Activated T-helper 17 cell treated with anti-CD3 and anti-CD28 coated beads, Interleukin-2, amount 50 U/mL, for 72 hours (primary cell): Measurements from ENCODE around the gene NSG1. TPM values are rescaled to one million over a fixed set of nuclear protein-coding genes. Genes with fewer than 3 reads are reported as not detected.
A peak's percentile ranks its signal among the peaks of the same experiment; 100 is the strongest.
"Not testable (repeated sequence)": the region's sequence is repeated elsewhere in the genome, so short reads cannot be mapped to it uniquely, and the experiment has no call there.

Experiments used
- ATAC-seq: fragments of 150-1000 bp; cut with Tn5 transposase; replicated peaks from 2 replicates; pipeline ENCODE4 v1.10.0; 2021; ENCODE audit warnings: mild to moderate bottlenecking, moderate library complexity
- H3K27ac Mint-ChIP-seq: one replicate; pipeline ENCODE4 v1.8.0; 2022; ENCODE audit warnings: mixed read lengths
- H3K27me3 Mint-ChIP-seq: one replicate; pipeline ENCODE4 v1.8.0; 2022; ENCODE audit warnings: mixed read lengths
- H3K36me3 Mint-ChIP-seq: one replicate; pipeline ENCODE4 v1.8.0; 2022; ENCODE audit warnings: low read depth, mild to moderate bottlenecking, mixed read lengths
- H3K4me1 Mint-ChIP-seq: one replicate; pipeline ENCODE4 v1.8.0; 2022; ENCODE audit warnings: mixed read lengths
- H3K4me3 Mint-ChIP-seq: one replicate; pipeline ENCODE4 v1.8.0; 2022; ENCODE audit warnings: mild to moderate bottlenecking, mixed read lengths
- H3K9me3 Mint-ChIP-seq: one replicate; pipeline ENCODE4 v1.8.0; 2022; ENCODE audit warnings: mixed read lengths
- total RNA-seq, 2 donors: library from RNA; stranded (reverse); gene quantifications; one replicate each; pipeline ENCODE4 v1.2.3, GENCODE V29; 2022

NSG1 gene
- total RNA-seq, 2 donors from 2014 or later = 7.0 to 12.8 TPM

DNA sequence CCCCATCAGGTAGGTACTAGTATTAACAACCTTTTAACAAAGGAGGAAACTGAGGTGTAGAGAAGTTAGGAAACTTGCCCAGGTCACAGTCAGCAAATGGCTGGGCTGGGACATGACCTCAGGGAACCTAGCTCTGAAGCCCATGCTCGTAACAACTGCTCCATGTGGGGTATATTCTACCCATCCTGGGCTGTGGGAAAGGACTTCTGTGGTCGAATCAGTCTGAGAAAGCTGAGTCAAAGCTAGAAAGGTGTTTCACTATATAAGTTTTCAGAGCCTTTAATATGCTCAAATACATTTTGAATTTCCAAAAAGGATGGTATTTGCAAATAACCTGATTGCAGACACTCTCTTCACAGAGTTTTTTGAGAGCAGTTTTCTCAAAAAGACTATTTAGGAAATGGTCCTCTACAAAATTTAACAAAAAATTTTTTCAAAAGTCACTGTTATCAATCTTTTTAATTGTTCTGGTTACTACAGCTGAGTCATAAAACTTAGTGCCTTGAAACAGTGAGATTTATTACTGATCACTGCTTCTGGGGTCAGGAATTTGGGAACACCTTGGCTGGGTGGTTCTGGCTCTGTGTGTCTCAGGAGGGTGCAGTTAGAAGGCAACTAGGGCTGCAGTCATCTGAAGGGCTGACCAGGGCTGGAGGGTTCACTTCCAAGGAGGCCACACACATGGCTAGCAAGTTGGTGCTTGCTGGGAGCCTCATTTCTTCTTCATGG lies 53.6 kb downstream of the NSG1 start:
- ATAC-seq = peak; percentile 43
- no peak overlapping the region for H3K4me3 Mint-ChIP-seq
- no peaks in the 10 kb centered on the region for H3K9me3 Mint-ChIP-seq
- H3K36me3 Mint-ChIP-seq = peaks cover 48% of the 10 kb centered on the region
- no peaks in the 10 kb centered on the region for H3K27me3 Mint-ChIP-seq
- peaks cover 22% of the 10 kb centered on the region for H3K4me1 Mint-ChIP-seq
- H3K27ac Mint-ChIP-seq = no peak overlapping the region

DNA sequence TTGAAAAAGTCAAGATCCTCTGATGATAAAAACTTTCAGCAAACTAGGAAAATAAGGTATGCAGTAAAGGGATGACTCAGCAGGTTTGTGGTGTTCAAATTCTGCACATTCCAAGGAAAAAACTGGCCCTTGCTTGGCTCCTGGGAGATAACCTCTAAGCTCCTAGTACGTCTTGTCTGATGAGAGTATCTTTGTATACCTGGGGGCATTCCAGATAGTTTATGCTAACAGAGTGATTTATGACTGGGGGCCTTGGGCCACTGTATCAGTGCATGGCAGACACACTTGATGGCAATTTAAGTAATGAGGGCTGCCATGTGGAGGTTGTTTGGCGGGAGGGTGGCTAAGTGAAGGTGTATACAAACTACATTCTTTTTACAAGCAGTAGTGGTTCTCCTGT lies 56.9 kb downstream of the NSG1 start:
- no peak overlapping the region for H3K4me3 Mint-ChIP-seq
- no peaks in the 10 kb centered on the region for H3K9me3 Mint-ChIP-seq
- H3K27me3 Mint-ChIP-seq = no peaks in the 10 kb centered on the region
- peaks cover 16% of the 10 kb centered on the region for H3K4me1 Mint-ChIP-seq
- H3K36me3 Mint-ChIP-seq = peaks cover 30% of the 10 kb centered on the region
- no peak for ATAC-seq
- no peak overlapping the region for H3K27ac Mint-ChIP-seq

DNA sequence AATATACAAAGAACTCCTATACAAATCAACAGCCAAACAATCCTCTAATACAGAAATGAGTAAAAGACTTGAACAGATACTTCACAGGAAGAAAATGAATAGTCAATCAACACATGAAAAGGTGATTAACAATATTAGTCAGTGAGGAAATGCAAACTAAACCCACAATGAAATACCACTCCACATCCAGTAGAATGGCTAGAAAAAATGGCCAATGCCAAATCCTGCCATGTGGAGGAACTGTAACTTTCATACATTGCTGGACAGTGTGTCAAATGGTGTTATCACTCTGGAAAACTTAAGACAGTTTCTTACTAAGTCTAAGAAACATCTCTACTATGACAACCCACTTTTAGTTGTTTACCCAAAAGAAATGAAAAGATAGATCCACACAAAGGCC lies 59.5 kb downstream of the NSG1 start:
- no peaks in the 10 kb centered on the region for H3K9me3 Mint-ChIP-seq
- H3K36me3 Mint-ChIP-seq = peaks cover 24% of the 10 kb centered on the region
- ATAC-seq = peak; percentile 93
- H3K4me1 Mint-ChIP-seq = peaks cover 4% of the 10 kb centered on the region
- H3K27me3 Mint-ChIP-seq = no peaks in the 10 kb centered on the region
- H3K27ac Mint-ChIP-seq = peak overlapping the region; percentile 59
- no peak overlapping the region for H3K4me3 Mint-ChIP-seq

DNA sequence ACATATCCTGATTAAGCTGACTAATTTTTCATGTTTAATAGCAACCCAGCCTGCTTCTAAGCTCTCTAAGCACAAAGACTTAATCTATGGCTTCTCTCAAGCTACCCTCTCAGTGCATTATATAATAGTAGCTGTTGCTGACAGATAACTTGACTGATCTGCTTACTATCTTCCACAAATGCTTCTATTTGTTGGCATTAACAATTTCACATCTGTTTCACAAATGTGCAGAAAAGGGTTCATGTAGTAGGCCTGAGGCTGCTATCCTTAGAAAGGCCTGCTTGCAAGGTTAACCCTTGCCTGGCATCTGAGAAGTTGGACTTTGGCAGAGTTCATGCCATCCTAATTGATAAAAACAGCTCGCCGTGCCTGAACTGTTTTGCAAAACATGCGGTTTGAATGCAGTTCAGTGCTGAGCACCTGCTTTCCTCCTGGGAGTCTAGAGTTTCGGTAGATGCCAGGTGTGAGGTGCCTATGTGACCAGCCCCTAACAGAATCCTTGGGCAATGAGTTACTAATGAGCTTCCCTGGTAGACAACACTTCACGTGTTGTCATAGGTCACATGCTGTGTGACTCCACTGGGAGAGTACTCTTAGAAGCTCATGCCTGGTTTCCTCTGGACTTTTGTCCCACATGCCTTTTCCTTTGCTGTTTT lies 68.4 kb downstream of the NSG1 start:
- H3K9me3 Mint-ChIP-seq = no peaks in the 10 kb centered on the region
- ATAC-seq = no peak
- no peak overlapping the region for H3K4me3 Mint-ChIP-seq
- H3K27ac Mint-ChIP-seq = no peak overlapping the region
- peaks cover 16% of the 10 kb centered on the region for H3K4me1 Mint-ChIP-seq
- no peaks in the 10 kb centered on the region for H3K27me3 Mint-ChIP-seq
- H3K36me3 Mint-ChIP-seq = peaks cover 72% of the 10 kb centered on the region

DNA sequence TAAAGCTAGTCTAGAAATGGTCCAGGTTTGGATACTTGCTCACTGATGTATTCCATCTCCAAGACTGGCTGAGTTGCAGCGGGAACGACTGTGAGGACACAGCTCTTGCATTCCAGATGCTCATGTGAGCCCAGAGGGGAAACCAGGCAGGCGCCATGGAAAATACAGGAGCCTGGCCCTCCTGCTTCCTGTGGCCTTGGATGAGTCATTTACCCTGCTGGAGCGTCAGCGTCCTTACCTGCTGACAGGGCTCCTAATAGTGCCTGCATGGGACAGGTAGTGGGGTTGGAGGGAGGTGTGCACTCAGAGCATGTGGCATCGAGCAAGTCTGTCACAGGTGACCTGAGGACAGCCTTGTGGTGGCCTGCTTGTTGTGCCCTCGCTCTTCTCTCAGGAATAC lies 69.4 kb downstream of the NSG1 start:
- H3K27me3 Mint-ChIP-seq = no peaks in the 10 kb centered on the region
- H3K27ac Mint-ChIP-seq = no peak overlapping the region
- no peak overlapping the region for H3K4me3 Mint-ChIP-seq
- peaks cover 21% of the 10 kb centered on the region for H3K4me1 Mint-ChIP-seq
- H3K9me3 Mint-ChIP-seq = no peaks in the 10 kb centered on the region
- ATAC-seq = no peak
- peaks cover 72% of the 10 kb centered on the region for H3K36me3 Mint-ChIP-seq

DNA sequence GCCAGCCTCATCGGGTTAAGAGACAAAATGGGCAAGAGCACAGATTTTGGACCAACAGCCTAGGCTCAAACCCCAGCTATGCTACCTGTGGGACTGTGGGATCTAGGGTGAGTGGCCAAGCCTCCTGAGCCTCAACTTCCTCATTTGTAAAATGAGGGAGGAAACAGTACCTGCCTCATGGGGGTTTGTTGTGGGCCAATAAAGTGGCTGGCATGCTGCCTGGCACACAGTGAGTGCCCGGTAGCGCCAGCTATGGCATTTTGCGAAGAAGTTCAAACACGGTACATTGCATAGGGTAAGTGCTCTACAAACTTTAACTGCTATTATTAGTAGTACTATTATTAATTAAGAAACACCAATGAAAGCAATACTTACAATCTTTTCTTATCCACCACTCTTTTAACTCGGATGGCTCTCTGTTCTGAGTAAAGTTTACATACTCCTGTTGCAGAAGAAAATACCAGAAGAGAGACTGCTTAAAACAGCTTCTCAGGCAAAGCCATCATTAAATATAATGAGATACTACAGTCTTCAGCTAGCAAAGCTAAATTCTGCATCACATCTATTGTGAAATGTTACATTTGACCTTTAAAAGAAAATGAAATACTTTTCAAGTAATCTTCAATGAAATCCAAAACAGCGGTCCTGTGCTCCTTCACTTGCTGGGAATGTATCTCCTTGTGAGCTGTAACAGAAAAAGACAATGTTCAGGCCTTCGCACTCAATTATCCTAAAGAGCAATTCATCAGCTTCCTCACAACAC lies 70.1 kb downstream of the NSG1 start:
- Mint-ChIP-seq H3K36me3 (peaks cover 66% of the 10 kb centered on the region), H3K4me1 (peaks cover 28% of the 10 kb centered on the region), H3K27me3 (no peaks in the 10 kb centered on the region), H3K9me3 (no peaks in the 10 kb centered on the region), H3K4me3 (no peak overlapping the region), H3K27ac (no peak overlapping the region)
- ATAC-seq = no peak

DNA sequence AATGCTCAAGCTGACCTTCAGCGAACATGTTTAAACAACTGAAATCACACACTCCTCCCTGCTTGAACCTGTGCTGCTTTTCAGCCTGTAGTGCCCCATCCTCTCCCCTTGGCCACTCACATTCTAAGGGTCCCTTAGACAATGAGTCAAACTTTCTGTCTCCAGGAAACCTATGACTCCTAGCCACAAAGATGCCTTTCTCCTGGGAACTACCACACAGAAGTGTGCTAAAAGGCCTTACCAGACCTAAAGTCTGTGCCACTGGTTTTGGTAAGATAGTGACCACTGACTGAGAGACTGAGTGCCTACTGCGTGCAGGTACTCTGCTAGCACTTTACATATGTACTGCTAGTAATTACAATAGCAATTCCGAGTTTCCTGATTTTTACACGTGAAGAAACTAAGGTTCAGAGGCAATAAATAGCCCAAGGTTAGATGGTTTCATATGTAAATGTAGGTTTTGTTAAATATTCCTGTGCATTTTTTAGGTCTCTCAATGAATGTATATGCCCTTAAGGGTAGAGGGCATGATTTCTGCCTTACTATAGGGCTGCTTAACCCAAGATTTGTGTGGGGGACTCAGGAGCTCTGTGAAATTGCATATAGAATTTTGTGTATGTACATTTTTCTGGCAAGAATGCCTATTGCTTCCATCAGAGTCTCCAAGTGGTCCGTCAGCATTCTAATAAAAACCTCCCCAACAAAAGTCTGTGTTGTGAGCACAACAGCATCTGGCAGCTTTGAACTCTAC lies 71.1 kb downstream of the NSG1 start:
- H3K9me3 Mint-ChIP-seq = no peaks in the 10 kb centered on the region
- H3K4me3 Mint-ChIP-seq = no peak overlapping the region
- H3K4me1 Mint-ChIP-seq = peaks cover 35% of the 10 kb centered on the region
- peak overlapping the region; percentile 16 for H3K27ac Mint-ChIP-seq
- no peak for ATAC-seq
- peaks cover 56% of the 10 kb centered on the region for H3K36me3 Mint-ChIP-seq
- no peaks in the 10 kb centered on the region for H3K27me3 Mint-ChIP-seq

DNA sequence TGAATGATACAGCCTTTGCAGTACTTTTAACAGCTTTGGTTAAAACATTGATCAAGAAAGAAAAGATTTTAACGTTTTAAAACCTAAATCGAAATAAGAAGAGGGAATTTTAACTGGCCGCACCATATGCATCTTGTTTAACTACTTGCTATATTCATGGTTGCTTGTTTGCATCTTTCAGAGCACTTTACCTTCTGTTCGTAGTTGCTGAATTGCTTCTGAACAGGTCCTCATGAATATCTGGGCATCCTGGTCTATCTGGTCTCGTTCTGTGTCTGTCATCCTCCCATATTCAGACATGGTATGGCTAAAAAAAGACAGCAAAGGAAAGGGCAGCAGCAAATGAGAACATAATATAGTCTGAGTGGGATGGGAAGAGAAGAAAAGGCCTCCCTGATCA lies 72.3 kb downstream of the NSG1 start:
- peaks cover 37% of the 10 kb centered on the region for H3K4me1 Mint-ChIP-seq
- no peak overlapping the region for H3K4me3 Mint-ChIP-seq
- H3K27ac Mint-ChIP-seq = peak overlapping the region; percentile 21
- H3K9me3 Mint-ChIP-seq = no peaks in the 10 kb centered on the region
- ATAC-seq = no peak
- no peaks in the 10 kb centered on the region for H3K27me3 Mint-ChIP-seq
- peaks cover 45% of the 10 kb centered on the region for H3K36me3 Mint-ChIP-seq

DNA sequence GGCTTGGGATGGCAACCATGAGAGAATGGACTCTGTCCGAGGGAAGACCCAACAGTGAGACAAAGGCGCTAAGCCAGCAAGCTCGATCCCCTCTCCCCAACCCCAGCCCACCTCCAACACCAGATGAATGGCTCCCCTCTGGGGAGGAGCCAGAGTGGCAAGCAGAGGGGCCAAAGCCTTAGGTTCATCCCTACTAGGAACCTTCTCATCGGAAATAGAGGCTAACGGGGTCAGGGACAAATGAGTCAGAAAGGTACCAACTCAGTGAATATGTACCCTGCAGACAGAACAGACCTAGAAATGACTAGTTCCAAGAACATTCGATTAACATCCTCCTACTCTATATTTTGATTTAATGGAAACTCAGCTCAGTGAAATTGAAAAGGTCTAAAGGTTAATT lies 73.9 kb downstream of the NSG1 start:
- Mint-ChIP-seq H3K27ac (peak overlapping the region; percentile 91), H3K9me3 (peaks cover 5% of the 10 kb centered on the region), H3K4me1 (peaks cover 46% of the 10 kb centered on the region), H3K27me3 (no peaks in the 10 kb centered on the region), H3K36me3 (peaks cover 44% of the 10 kb centered on the region), H3K4me3 (peak overlapping the region; percentile 80)
- ATAC-seq = peak; percentile 84

DNA sequence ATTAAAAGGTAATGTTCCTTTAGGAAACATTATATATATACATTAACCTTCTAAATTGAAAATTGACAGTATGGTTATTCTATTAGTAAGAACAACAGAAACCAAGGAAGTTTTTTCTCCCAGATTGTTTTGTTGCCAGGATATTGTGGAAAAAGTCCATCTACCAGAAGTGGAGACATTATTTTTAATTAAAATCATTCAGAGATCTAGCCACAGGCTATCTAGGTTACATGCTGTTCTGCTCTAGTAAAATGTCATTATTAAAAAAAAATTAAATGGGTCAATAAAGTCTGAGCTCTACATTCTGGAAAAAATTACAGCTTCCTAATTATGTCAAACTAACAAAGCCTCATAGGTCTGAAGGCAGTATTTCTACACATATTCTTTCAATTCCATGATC lies 74.3 kb downstream of the NSG1 start:
- peaks cover 5% of the 10 kb centered on the region for H3K9me3 Mint-ChIP-seq
- H3K27ac Mint-ChIP-seq = peak overlapping the region; percentile 91
- H3K4me1 Mint-ChIP-seq = peaks cover 49% of the 10 kb centered on the region
- no peaks in the 10 kb centered on the region for H3K27me3 Mint-ChIP-seq
- H3K36me3 Mint-ChIP-seq = peaks cover 44% of the 10 kb centered on the region
- peak overlapping the region; percentile 80 for H3K4me3 Mint-ChIP-seq
- no peak for ATAC-seq

DNA sequence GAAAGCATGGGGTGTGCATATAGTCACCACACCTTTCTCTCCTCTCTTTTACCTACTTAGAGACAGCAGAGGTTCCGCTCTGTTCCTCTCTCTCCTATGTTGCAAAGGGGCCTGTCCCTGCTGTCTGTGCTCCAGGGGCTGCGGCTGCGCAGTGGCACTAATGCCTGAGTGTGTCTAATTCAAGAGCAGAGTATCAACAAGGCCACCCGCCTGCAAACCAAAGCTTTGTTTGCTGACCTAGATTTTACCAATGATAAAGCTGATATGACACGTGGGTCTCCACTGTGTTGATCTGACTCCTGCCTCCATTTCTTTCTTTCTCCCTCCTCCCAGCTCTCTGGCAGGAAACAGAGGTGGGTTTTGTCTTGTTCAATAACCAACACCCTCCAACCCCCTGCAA lies 74.9 kb downstream of the NSG1 start:
- Mint-ChIP-seq H3K36me3 (peaks cover 44% of the 10 kb centered on the region), H3K9me3 (peaks cover 5% of the 10 kb centered on the region), H3K27me3 (no peaks in the 10 kb centered on the region), H3K4me1 (peaks cover 52% of the 10 kb centered on the region), H3K4me3 (peak overlapping the region; percentile 80), H3K27ac (peak overlapping the region; percentile 91)
- peak; percentile 85 for ATAC-seq

DNA sequence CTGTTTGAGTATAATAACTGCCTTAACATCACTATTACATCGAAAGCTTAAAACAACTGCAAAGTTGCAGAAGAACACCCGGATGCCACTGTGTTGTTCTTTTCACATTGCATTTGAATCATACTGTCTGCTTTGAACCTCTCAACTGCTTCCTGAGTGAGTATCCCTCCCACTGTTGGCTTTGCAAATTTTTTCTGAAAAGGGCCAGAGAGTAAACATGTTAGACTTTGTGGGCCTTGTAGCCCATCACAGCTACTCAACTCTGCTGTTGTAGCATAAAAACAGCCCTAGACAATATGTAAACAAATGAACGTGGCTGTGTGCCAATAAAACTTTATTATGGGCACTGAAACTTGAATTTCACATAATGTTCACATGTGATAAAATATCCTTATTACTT lies 76.1 kb downstream of the NSG1 start:
- Mint-ChIP-seq H3K36me3 (peaks cover 44% of the 10 kb centered on the region), H3K9me3 (peaks cover 5% of the 10 kb centered on the region), H3K4me1 (peaks cover 56% of the 10 kb centered on the region), H3K27me3 (no peaks in the 10 kb centered on the region), H3K4me3 (peak overlapping the region; percentile 80), H3K27ac (peak overlapping the region; percentile 91)
- ATAC-seq = peak; percentile 37

DNA sequence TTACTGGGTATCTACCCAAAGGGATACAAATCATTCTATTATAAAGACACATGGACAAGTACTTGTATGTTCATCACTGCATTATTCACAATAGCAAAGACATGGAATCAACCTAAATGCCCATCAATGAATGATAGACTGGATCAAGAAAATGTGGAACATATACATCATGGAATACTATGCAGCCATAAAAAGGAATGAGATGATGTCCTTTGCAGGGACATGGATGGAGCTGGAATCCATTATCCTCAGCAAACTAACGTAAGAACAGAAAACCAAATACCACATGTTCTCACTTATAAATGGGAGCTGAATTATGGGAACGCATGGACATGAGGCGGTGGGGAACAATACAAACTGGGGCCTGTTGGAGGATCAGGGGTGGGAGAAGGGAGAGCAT lies 78.3 kb downstream of the NSG1 start:
- not testable (repeated sequence) for H3K9me3 Mint-ChIP-seq, ATAC-seq, H3K4me3 Mint-ChIP-seq, H3K27me3 Mint-ChIP-seq
- peaks cover 41% of the 10 kb centered on the region for H3K4me1 Mint-ChIP-seq
- H3K36me3 Mint-ChIP-seq = peaks cover 57% of the 10 kb centered on the region
- H3K27ac Mint-ChIP-seq = peak overlapping the region; percentile 6
